ENCODE data around the gene CBARP.
A peak's percentile ranks its signal among the peaks of the same experiment; 100 is the strongest.

CBARP gene, protein sequence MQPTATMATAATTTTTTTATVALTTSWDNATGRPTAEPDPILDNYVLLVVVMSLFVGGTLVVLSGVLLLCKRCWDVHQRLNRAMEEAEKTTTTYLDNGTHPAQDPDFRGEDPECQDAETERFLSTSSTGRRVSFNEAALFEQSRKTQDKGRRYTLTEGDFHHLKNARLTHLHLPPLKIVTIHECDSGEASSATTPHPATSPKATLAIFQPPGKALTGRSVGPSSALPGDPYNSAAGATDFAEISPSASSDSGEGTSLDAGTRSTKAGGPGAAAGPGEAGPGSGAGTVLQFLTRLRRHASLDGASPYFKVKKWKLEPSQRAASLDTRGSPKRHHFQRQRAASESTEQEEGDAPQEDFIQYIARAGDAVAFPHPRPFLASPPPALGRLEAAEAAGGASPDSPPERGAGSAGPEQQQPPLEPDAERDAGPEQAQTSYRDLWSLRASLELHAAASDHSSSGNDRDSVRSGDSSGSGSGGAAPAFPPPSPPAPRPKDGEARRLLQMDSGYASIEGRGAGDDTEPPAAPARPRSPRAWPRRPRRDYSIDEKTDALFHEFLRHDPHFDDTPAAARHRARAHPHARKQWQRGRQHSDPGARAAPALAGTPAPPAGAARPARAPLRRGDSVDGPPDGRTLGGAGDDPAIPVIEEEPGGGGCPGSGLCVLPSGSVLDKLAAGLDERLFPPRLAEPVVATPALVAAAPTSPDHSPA

GRCh38 chr19:1237754-1238368, at the start of gene CBARP:
TSS of gene CBARP (minus strand) at chr19:1238005. CDS start at chr19:1236100, 1,905 bp downstream.
- peak; percentile 51 for DNase-seq

GRCh38 chr19:1286487-1287353, 48.9 kb upstream of the CBARP start:
- no peak for DNase-seq

DNA sequence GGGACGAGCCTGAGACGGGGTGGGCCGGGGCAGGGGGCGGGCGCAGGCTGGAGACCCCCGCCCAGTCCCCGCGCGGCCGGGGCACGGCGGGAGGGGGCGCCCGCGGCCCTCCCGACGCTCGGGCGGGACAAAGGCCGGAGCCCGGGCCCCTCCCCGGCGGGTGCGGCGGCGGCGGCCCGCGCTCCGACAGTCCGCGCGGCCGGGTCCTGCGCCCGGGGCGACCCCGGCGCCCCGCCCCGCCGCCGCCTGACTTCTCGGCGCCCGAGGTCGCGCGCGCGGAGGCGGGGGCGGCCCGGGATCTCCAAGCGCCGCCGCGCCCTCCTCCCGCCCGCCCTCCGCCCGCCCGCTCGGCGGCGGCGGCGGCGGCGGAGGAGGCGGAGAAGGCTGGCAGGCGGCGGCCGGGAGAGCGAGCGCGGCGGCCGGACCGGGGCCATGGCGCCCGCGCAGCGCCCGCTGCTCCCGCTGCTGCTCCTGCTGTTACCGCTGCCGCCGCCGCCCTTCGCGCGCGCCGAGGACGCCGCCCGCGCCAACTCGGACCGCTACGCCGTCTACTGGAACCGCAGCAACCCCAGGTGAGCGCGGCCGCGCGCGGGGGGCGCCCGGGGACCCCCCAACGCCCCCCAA, 48.0 kb upstream of the CBARP start, which contains the start of gene EFNA2:
Gene EFNA2 (plus strand): TSS at position 137 of the 624 bp plus-strand sequence. CDS start 296 bp downstream, at position 433.
- no peak for DNase-seq

DNA sequence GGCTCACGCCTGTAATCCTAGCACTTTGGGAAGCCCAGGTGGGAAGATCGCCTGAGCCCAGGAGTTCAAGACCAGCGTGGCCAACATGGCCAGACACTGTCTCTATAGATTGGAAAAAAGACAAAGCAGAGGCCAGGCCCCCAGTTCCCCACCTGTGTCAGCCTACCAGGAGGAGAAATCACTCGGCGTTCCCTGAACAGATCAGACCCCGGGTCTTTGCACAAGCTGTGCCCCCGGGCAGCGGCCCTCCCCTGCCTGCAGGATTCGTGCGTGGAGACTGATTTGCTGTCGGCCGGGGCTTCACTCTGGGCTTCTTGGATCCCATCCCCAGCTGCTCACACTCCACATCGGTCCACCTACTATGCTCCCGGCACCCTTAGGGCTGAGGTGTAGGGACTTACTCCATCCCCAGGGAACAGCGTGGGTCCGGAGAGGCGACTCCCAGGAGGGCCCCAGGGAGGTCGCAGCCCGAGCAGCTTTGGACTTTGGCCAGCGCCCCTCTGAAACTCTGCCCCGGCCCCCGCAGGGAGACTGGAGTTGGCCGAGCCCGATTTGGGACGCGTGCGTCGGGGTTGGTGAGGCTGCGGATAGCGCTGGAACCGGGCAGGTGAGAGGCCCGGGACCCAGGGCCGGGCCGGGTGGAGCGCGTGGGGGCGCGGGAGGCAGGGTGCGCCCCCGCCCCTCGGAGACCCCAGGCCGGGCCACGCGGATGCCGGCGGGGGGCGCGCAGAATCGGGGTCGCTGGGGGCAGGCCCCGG, 47.4 kb upstream of the CBARP start:
- DNase-seq: no peak

DNA sequence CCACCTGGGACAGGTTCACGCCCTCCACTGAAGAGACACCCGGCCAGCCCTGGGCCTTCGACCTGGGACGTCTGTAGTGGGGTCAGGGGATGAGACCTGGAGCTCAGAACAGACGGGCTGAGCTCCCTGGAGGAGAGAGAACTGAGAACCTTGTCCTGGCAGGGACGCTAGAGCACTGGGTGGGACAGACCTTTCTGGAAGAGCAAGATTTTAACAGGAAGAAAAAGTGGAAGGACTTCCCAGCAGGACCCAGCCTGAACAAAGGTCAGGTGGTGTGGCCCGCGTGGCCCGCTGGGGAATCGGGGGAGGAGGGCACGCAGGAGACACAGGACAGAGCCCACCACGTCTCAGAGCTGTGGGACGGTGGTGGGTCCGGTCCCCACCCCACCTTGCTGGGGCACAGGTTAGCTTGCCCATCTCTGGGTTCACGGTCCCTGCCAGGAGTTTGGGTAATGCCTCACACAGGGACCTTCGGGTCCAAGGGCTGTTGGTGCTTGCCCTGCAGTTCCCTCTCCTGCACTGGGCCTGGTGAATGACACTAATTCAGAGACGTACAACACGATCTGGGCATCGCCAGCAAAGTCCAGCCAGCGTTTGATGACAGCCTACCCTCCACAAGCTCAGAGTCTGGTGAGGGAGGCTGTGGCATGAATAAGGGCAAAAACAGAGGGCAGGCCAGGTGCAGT, 46.6 kb upstream of the CBARP start:
- DNase-seq: no peak

DNA sequence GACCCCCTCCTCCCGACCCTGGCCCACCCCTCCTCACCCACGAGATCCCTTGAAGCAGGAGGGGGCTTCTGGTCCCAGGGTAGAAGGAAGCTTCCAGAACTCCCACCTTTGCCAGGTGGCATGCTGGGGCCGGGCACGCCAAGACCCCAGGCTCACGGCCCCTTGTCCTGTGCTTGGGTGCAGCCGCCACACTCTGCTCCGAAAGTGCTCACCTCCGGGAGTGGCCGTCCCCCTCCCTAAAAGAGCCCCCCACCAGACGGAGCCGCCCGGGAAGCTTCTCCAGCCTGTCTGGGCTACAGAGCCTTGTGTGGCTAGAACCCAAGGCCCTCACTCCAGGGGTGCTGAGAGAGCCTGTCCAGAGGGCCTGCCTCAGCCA, 46.1 kb upstream of the CBARP start:
- no peak for DNase-seq

DNA sequence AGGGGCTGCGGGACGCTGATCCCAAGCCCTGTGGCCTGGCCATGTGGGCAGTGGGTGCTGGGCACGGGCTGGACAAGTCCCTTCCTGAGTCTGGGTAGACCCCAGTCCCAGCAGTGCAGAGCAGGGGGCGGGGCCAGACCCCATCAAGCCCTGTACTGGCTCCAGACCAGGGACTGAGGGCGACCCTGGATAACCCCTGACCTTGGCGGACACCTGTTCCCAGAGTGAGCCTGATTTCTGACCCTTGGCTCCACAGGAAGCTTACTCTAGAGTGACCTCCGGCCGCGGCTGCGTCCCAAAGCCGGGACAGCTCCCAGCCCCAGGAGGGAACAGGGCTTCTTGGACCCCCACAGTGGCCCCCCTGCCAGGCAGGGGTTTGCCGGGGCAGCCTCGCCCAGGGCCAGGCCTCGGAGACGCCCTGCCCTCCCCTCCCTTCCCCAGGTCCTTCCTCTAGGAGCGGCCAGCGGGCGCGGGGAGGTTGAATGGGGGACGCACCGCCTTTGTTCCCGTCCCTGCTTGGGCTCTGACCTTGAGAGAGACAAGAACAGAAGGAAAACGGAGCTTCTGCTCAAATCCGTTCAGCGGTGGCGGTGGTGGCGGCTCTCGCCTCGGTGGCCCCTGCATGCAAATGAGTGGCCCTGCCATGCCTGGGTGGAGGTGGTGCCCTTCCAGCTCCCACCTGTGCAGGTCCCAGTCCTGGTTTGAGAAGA, 45.6 kb upstream of the CBARP start:
- DNase-seq: no peak

DNA sequence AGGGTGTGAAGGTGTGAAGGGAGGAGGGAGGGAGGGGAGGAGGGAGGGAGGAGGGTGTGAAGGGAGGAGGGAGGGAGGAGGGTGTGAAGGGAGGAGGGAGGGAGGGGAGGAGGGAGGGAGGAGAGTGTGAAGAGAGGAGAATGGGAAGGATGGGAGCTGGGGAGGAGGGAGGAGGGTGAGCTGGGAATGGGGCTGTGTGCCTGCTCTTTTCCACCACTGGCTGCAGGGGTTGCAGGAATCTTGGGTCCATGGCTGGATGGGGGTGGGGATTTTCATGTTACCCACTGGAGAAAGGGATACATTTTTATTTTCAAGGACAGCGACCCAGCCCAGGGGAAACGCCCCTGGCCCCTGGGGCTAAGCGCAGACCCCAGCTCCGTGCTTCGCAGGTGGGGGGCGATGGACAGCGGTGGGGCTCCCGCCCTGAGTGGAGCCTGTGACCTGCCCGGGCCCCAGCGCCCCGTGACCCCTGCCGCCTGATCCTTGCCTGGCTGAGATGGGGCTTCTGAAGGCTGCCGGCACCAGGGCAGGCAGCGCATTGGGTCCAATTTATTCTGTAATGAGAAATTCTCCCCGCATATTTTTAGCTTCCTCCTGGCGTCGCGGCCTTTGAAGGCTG, 44.9 kb upstream of the CBARP start:
- no peak for DNase-seq

DNA sequence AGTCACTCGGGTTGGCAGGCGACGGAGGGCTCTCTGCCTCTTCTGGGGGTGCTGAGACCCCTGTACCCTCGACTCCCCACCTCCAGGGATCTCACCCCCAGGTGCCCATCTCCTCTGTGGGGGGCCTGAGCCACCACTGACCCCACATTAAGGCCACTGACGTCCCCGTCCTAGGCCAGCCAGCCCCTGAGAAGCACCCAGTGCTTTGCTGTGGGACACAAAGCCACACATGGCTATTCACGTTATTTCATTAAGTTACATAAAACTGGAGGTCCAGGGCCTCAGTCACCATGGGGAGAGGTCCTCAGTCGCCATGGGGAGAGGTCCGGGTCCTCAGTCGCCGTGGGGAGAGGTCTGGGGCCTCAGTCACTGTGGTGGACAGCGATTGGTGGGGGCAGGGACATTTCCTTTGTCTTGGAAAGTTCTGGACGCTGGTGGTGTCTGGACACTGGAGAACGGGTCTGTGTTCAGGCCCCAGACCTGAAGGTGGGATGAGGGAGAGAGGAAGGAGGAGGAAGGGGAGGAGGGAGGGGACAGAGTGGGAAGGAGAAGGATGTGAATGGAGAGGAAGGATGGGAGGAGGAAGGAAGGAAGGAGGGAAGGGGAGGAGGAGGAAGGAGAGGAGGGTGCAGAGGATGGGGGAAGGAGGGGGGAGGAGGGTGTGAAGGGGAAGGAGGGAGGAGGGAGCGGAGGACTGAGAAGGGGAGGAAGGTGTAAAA, 43.9 kb upstream of the CBARP start:
- no peak for DNase-seq

- no peak for DNase-seq
Observed at GRCh38 chr19:1280636-1281568, 43.1 kb upstream of the CBARP start.

- peak; percentile 85 for DNase-seq
Observed at GRCh38 chr19:1279782-1280341, 42.1 kb upstream of the CBARP start.

- DNase-seq: no peak
Observed at GRCh38 chr19:1278713-1279660, 41.2 kb upstream of the CBARP start.

DNA sequence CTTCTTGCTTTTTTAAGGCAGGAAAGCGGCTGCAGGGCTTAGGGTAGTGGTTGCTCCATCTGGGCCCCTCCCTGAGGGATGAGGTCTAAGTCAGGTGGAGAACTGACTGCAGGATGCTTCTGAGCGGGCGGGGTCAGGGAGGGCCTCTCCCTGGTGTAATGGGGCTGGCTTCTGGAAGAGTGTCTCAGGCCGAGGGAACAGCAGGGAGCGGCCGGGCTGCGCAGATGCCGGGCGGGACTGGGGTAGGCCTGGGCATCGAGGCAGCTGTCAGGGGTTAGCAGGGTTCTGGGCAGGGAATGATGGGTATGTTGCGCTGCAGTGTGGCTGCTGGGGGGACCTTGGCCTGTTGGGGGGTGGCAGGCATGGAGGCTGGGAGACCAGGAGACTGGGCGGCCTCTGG, 40.3 kb upstream of the CBARP start:
- no peak for DNase-seq

DNA sequence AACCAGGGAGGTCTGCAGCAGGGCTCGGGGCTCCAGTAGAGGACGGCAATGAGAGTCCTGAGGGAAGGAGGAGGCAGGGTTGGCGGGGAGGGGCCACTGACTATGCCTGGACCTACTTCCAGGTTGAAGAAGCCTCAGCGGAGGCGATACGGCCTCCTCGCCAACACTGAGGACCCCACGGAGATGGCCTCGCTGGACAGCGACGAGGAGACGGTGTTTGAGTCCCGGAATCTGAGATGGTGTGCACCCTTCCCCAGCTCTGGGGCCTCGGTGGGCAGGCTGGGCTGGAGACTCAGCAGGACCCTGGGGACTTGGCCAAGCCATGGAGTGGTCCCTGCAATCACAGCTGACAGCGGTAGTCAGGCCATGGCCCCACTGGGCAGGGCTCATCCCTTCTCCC, 39.3 kb upstream of the CBARP start:
- no peak for DNase-seq

GRCh38 chr19:1276628-1277022, 38.8 kb upstream of the CBARP start:
- peak; percentile 51 for DNase-seq

GRCh38 chr19:1275976-1276627, 38.3 kb upstream of the CBARP start:
- DNase-seq: no peak
